NCI-H1930 (cell line): ENCODE data around the gene EIF2B1.
"Not testable (repeated sequence)": the region's sequence is repeated elsewhere in the genome, so short reads cannot be mapped to it uniquely, and the experiment has no call there.

ENCODE experiments used
- DNase-seq, 2 experiments: peaks; one replicate each; lab custom pipeline; 2025; lab: John Stamatoyannopoulos, UW

EIF2B1 gene

DNA sequence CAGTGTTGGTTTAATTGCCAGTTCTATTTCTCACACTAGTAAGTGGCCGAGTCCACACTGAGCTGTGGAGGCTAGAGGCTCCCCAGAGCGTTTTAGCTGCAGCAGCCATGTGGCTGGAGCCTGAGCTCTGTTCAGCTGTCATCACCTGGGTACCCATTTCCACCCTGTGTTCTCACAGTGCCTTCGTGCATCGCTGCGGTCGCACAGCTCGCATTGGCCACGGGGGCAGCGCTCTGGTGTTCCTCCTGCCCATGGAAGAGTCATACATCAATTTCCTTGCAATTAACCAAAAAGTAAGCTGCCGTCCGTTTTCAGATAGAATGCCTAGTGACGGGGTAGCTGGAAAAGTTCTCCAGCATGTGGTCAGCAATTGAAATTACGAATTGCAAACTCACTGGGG lies 15.9 kb downstream of the EIF2B1 start:
- DNase-seq: no peak

DNA sequence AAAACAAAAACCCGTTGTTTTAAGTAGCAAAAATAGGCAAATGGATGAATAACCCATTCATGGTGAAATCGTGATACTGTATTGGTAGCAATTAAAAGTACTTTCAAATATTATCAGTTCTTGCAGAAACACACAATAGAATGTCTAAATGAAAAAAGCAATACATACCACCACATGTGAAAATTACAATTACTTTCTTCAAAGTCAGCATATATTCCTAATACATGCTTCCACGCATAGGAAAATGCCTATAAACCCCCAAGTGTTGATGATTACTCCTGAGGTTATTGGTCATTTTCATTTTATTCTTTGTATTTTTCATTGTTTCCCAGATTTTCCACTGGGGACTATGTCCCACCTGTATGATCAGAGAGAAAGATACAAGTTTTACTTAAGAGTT lies 16.3 kb downstream of the EIF2B1 start:
- DNase-seq: no peak

DNA sequence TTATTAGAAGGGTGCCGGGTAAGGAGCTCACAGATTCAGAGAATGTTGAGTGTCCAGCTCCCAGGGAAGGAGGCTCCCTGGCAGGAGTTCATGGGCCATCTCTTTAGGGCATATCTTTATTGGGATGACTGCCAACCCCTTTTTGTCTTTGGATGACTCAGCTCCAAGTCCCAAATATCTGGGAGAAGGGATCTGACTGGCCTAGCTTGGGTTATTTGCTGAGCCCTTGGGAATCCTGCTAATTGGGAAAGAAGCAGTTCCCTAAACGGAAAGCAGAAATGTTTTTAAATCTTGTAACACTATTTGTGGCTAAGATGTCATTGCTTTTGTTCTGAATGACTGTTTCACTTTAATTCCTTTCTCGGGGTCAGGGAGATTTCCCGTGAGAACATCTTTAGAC lies 19.0 kb downstream of the EIF2B1 start:
- no peak for DNase-seq

DNA sequence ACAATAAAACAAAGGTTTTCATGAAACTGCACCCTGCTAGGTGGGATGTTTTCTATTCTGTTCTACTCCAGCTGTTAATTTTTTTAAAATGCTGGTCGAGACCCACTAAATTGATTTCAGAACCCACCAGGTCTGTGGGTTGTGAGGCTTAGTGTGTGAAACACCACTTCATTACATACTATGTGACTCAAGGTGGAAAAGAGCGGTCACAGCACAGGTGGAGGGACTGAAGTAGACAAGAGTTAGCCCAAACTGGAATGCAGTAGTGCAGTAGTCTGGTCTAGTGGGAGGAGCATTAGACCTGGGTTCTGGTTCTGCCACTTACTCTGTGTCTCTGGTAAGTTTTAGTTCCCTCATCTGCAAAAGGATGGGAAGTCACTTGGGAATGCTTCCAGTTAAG lies 19.4 kb downstream of the EIF2B1 start:
- no peak for DNase-seq

DNA sequence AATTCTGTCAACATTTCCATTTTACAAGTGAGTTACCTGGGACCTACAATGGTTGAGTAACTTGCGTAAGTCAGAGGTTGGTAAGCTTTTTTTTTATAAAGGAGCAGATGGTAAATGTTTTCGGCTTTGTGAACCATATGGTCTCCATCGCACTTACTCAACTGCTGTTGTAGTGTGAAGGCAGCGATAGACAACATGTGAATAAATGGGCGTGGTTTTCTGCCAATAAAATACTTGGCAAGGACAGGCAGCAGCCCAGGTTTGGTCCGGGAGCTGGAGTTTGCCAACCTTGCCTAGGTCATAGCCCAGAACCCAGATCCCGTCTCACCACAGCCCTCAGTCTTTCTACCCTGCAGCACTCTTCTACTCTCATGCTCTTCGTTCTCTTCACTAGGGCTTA lies 25.3 kb downstream of the EIF2B1 start:
- no peak for DNase-seq

DNA sequence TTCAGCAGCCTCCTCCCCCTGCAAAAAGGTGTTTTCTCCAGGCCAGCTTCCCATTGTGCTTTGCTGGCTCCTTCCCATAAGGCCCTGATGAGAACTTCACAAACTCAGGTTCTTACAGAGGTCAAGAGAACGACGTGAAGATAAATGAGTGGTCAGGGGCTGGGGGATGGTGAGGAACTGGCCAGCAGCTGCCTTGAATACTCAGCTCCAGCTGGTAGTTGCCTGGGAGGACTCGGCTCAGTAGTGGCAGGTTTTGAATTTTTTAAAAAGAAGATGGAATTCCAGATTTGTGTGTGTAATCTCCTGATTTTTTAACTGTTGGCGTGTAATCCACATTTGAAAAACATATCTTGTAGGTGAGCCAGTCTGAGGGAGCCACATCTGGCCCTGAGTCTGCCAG lies 25.7 kb downstream of the EIF2B1 start:
- DNase-seq: no peak

DNA sequence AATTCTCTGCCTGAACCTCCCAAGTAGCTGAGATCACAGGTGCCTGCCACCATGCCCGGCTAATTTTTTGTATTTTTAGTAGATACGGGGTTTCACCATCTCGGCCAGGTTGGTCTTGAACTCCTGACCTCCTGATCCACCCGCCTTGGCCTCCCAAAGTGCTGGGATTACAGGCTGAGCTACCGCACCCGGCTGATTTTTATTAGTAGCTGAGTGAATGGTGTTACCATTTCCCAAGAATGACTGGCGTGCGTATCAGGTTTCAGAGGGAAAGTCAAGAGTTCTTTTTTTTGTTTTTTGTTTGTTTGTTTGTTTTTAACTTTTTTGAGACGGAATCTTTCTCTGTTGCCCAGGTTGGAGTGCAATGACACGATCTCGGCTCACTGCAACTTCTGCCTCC lies 30.0 kb downstream of the EIF2B1 start:
- not testable (repeated sequence) for DNase-seq

DNA sequence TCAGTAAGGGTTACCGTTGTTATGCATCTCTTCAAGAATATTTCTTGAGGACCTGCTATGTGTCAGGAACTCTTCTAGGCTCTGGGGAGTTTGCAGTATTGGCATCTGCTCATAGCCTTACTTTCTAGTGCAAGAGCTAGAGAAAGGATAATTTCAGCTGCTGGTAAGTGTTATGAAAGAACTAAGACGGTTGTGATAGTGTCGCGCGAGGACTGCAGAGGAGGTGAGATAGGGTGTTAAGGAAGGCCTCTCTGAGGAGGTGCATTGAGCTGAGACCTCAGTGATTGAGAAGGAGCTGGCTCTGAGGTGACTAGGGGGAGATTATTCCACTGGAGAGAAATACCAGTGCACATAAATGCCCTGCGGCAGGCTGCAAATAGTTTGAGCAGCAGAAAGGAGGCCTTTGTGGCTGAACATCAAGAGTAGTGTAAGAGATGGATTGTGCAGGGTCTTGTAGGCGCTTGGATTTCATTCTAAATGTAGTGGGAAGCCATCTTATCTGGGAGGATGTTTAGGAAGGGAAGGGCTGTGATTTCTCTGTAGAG lies 30.8 kb downstream of the EIF2B1 start:
- DNase-seq: no peak

DNA sequence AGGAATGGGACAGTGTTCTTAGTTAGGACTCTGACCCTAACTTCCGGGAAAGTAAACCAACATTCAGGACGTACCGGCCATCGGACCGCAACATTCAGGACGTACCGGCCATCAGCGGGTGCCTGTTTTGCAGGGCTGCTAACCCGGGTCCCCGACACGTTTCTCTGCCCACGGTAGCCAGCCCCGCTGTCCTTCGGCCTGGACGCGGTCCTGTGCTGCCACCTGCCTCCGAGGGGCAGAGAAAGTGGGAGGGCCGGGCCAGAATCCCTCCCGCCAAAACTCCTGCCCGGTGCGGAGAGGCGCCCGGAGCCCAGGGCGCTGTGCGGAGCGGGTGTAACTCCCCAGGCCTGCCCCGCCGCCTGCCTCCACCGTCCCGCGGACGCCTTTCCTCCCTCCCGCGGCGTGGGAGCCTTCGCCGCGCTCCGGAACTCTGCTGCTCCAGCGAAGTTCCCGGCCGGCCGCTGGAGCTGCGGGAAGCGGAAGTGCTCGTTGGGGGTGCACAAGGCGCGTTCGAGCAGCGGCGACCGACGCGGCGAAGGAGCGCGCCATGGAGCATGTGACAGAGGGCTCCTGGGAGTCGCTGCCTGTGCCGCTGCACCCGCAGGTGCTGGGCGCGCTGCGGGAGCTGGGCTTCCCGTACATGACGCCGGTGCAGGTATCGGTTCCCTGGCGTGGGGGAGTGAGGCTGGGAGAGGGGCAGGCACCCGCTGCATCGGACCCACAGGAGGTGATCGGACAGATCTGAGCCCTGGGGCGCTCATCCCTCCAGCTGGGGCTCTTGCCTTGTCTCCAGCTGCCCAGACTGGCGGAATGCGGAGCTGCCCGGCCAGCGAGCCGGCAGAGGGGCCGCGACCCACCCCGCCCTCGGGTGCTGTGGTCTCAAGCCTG lies 31.6 kb downstream of the EIF2B1 start, which contains the start of gene DDX55:
Gene DDX55 (plus strand): TSS at position 498 of the 888 bp plus-strand sequence. CDS start 50 bp downstream, at position 548.
- peak; percentile 61 to 86 for DNase-seq

DNA sequence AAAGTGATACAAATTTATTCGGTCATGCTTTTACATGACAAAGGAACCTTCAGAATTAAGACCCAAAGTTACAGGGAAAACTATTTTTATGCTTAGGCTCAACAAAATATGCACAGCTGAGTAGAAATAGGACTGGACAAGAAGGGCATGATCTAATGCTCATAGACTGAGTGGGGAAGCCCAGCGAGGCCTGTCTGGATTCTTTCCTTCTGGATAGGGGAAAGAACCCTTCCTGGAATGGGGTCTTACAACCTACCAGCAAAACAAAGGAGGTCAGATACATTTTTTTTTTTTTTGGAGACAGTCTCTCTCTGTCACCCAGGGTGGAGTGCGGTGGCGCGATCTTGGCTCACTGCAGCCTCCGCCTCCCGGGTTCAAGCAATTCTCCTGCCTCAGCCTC lies 33.8 kb downstream of the EIF2B1 start:
- DNase-seq: no peak

DNA sequence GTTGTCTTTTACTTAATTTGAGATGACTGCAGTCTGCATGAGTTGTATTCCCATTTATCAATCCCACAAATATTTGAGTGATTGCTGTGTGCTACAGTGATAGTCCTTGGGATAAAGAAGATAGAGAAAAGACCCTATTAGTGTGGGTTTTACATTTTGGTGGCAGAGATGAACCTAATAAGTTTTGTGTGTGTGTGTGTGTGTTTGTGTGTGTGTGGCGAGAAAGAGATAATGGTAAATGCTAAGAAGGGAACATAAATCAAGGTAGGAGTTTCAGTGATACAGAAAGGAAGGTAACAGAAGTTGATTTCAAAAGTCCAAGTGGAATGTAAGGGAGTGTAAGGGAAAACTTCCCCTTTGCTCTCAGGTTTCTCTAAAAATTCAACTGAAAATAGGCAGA lies 34.2 kb downstream of the EIF2B1 start:
- no peak for DNase-seq

DNA sequence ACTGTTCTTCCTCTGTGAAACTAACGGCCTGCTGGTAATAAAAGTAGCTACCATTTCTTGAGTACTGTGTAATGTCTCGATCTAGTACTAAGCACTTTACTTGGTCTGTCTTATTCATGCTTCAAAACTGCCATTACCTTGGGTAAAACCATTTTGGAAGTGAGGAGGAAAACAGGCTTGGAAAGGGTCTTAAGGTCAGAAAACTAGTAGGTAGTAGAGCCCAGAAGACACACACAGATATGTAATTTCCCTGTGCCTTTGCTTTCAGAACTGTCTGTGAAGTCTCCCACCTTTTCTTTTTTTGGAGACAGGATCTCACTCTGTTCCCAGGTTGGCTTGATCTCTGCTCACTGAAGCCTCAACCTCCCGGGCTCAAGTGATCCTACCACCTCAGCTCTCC lies 35.0 kb downstream of the EIF2B1 start:
- no peak for DNase-seq

DNA sequence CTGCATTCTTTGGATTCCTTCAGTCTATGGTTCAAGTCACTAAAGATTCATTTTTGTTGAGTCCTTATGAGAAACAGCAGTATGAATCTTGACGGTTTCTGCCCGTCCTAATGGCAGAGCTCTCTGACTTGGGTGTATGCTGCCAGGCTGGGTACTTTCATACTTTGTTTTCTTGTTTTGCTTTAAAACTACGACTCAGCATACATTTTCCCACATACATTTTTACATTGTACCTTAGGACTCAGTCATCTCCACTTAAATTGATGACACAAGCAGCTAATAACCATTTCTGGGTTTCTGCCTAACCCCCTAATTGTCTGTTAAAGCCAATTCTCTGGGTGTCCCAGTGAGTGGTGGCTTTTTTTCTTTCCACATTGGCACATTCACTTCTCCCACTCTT lies 36.4 kb downstream of the EIF2B1 start:
- DNase-seq: no peak

DNA sequence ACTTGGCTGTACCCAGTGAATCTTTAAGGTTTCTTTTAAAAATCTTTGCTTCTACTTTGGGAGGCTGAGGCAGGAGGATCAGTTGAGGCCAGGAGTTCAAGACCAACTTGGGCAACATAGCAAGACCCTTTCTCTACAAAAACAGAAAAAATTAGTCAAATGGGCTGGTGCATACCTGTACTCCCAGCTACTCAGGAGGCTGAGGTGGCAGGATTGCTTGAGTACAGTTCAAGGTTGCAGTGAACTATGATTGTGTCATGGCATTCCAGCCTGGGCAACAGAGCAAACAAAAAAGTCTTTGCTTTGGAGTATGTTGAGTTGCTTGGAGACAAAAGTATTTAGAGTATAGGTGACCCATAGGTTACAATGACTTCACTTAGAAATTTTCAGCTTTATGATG lies 37.8 kb downstream of the EIF2B1 start:
- no peak for DNase-seq

DNA sequence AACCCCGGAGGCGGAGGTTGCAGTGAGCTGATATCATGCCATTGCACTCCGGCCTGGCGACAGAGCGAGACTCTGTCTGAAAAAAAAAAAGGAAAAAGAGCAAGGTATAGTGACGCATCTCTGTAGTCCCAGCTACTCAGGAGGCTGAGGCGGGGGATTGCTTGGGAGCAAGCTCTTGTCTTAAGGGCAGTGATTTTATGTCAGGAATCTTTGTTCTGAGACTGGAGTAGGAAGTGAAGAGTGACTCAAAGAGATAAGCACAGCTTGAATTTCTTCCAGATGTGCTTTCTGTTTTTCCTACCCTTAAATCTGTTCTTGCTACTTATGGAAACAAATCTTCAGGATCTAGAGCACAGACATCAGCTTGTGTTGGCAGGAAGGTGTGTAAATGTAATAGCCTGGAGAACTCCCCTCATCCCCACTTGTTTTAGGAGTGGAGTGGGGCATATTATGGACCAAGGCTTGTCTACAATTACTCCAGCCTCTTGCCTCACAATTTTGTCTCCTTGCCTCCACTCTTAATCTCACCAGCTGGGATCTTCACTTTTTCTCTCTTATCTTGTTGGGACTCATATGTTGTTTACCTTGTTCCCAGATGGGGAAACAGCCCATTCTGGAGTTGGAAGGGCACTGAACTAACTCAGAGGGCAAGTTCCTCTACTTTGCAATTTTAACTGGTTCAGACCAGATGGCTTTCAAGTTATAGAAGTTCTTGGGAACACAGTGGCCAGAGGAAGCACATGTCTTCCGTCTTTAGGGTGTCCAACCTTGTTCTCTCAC lies 41.6 kb downstream of the EIF2B1 start:
- no peak for DNase-seq

DNA sequence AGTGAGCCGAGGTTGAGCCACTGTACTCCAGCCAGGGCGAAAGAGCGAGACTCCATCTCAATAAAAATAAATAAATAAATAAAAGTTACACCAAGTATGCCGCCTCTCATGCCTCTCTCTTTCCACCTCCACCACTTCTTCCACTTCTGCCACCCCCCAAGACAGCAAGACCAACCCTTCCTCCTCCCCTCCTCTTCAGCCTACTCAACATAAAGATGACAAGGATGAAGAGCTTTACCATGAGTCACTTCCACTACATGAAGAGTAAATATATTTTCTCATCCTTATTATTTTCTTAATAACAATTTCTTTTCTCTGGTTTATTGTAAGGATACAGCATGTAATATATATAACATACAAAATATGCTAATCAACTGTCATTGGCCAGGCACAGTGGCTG lies 52.7 kb downstream of the EIF2B1 start:
- no peak for DNase-seq

DNA sequence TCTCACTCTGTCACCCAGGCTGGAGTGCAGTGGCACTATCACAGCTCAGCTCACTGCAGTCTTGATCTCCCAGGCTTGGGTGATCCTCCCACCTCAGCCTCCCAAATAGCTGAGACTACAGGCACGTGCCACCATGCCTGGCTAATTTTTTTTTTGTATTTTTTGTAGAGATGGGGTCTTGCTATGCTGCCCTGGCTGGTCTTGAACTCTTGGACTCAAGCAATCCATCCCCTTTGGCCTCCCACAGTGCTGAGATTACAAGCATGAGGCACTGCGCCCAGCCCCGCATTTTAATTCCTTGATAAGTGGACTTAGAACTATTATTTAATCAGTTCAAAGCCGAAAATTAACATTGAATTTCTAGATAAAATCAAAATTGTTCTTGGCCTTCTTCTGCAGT lies 54.7 kb downstream of the EIF2B1 start:
- DNase-seq: not testable (repeated sequence)

DNA sequence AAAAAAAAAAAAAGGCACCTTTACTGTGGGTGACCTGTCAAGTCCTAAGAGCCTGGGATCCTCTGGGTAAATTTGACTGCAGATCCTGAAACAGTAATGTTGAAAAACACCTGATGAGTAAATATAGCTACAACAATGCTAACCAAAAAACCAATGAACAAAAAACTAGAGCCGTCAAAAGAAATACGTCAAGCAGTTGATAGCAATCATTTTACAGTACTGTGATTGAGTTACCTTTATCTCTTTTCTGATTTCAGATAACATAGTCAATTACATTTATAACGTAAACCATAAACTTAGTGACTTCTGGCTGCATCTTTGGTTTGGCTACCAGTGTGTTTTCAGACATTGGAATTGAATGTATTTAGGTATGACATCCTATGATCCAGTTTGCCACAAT lies 55.2 kb downstream of the EIF2B1 start:
- no peak for DNase-seq

DNA sequence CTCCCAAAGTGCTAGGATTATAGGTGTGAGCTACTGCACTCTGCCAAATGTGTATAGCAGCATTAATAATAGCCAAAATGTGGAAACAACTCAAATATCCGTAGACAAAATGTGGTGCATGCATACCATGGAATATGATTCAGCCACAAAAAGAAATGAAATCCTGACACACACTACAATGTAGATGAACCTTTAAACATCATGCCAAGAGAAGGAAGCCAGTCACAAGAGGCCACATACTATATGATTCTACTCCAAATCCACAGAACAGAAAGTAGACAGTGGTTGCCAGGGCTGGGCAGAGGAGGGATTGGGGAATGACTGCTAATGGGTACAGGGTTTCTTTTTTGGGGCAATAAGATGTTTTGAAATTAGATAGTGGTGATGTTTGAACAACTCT lies 56.9 kb downstream of the EIF2B1 start:
- no peak for DNase-seq

DNA sequence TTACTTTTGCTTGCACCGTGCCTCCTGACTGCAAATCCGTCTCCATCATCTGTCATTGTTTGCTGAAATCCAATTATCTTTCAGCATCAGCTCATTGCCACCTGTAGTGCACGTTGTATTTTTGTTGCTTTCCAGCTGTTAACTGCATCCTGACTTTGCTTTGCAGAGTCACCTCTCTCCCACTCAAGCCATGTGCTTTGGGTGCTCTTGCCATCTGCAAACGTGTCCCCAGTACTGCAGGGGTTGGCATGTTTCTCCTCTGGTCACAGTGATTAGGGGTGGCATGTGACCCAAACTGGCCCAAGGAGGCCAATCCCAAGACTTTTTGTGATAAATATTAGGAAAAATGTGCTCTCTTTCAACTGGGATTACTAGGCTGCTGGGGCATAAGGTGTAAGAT lies 59.6 kb downstream of the EIF2B1 start:
- DNase-seq: no peak

DNA sequence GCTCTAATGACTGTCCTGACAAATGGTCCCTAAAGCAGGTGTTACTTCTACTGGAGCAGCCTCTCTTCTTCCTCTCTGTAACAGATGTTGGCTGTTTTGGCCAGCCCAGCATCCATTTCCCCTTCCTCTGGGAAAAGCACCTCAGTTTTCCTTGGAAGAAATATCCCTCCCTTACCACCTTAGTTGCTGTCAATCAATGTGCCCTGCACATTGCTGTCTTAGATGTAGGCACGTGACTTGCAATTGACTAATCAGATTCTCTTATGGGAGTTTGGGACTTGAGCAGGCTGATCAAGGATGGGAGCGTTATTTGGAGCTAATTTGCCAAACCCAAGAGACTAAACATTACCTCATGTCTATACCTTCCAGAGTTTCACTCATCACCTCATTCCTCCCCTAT lies 61.1 kb downstream of the EIF2B1 start:
- DNase-seq: no peak

DNA sequence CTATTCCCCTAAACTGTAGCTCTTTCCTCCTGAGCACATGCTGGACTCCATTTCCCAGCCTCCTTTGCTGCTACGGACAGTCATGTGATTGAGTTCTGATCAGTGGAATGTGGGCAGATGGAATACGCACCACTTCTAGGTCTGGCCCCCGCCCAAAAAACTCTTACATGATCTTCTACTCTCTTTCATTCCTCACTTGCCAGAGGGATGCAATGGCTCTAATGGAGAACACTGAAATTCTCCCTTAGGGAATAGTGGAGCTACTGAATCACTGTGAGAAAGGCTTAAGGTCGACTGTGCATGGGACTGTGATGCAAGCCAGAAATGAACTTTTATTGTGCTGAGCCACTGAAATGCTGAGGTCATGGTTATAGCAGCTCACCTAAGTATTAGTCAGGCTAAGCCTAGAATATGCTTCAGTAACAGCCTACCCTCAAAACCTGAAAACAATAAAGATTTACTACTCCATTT lies 62.1 kb downstream of the EIF2B1 start:
- DNase-seq: peak in 1 of 2 experiments; percentile 11
